Upper lobe of right lung (tissue), 1 donor: ENCODE data around the gene DGKH. TPM values are rescaled to one million over a fixed set of nuclear protein-coding genes. Genes with fewer than 3 reads are reported as not detected.

Source experiments
- ATAC-seq: fragments of 200-7000 bp; cut with Tn5 transposase; one replicate; pipeline ENCODE4 v1.9.1; 2020; ENCODE audit warnings: mild to moderate bottlenecking, moderate library complexity
- DNase-seq: peaks from one replicate; pipeline ENCODE4 v3.0.0-alpha.2; 2020
- H3K27ac ChIP-seq: fragments of 200-600 bp; one replicate; pipeline ENCODE4 v1.8.0; 2022
- H3K27me3 ChIP-seq: fragments of 200-600 bp; one replicate; pipeline ENCODE4 v1.8.0; 2022; ENCODE audit warnings: mild to moderate bottlenecking
- H3K36me3 ChIP-seq: fragments of 200-600 bp; one replicate; pipeline ENCODE4 v1.8.0; 2022
- H3K4me1 ChIP-seq: fragments of 200-600 bp; one replicate; pipeline ENCODE4 v1.8.0; 2022
- H3K4me3 ChIP-seq: fragments of 200-600 bp; one replicate; pipeline ENCODE4 v1.8.0; 2022; ENCODE audit warnings: mild to moderate bottlenecking
- H3K9me3 ChIP-seq: fragments of 200-600 bp; one replicate; pipeline ENCODE4 v1.8.0; 2022
- CTCF ChIP-seq: fragments of 200-600 bp; IDR thresholded peaks from one replicate; pipeline ENCODE4 v1.8.0; 2022; ENCODE audit warnings: antibody characterized with exemption
- intact Hi-C: fragments of 100-400 bp; cut with DNase I; formaldehyde crosslinking; loops from one replicate; pipeline ENCODE4 v1.11.0; 2022
- total RNA-seq: library from RNA; stranded (reverse); fragmentation: NEBNext Ultra II Directional; extraction: Animal tissue kit (Norgen Biotek cat#: 25700); gene quantifications from one replicate; pipeline ENCODE4 v1.2.1, GENCODE V29; 2021
- donor health status: DM: no; HTN: yes; CAD: no; lungs with severe emphysema.

DGKH gene
- total RNA-seq, 1 donor from 2014 or later = 21.3 TPM

GRCh38 chr13:42176294-42176693, 127.8 kb downstream of the DGKH start:
- intact Hi-C loops = no loop called here
- Histone ChIP-seq H3K9me3 (no peaks in the 10 kb centered on the region), H3K36me3 (peaks cover 42% of the 10 kb centered on the region), H3K4me1 (no peaks in the 10 kb centered on the region), H3K4me3 (no peak overlapping the region), H3K27me3 (no peaks in the 10 kb centered on the region), H3K27ac (no peak overlapping the region)
- DNase-seq (no peak), ATAC-seq (no peak)
- no peak for TF ChIP-seq CTCF

GRCh38 chr13:42177189-42177588, 128.7 kb downstream of the DGKH start:
- TF ChIP-seq CTCF = no peak
- H3K9me3 ChIP-seq = no peaks in the 10 kb centered on the region
- DNase-seq (no peak), ATAC-seq (no peak)
- H3K4me1 ChIP-seq = no peaks in the 10 kb centered on the region
- intact Hi-C loops = no loop called here
- no peak overlapping the region for H3K4me3 ChIP-seq
- peaks cover 42% of the 10 kb centered on the region for H3K36me3 ChIP-seq
- H3K27me3 ChIP-seq = no peaks in the 10 kb centered on the region
- H3K27ac ChIP-seq = no peak overlapping the region

GRCh38 chr13:42181381-42181953, 133.0 kb downstream of the DGKH start:
- Histone ChIP-seq H3K36me3 (peaks cover 27% of the 10 kb centered on the region), H3K9me3 (no peaks in the 10 kb centered on the region), H3K4me3 (no peak overlapping the region), H3K27me3 (no peaks in the 10 kb centered on the region), H3K4me1 (no peaks in the 10 kb centered on the region), H3K27ac (no peak overlapping the region)
- no peak for TF ChIP-seq CTCF
- DNase-seq (no peak), ATAC-seq (no peak)
- intact Hi-C loops = no loop called here

GRCh38 chr13:42189061-42189460, 140.6 kb downstream of the DGKH start:
- Histone ChIP-seq H3K4me3 (no peak overlapping the region), H3K9me3 (no peaks in the 10 kb centered on the region), H3K4me1 (no peaks in the 10 kb centered on the region), H3K27ac (no peak overlapping the region), H3K27me3 (no peaks in the 10 kb centered on the region), H3K36me3 (peaks cover 36% of the 10 kb centered on the region)
- no peak for ATAC-seq
- no peak for DNase-seq
- intact Hi-C loops = no loop called here
- TF ChIP-seq CTCF = no peak

- H3K9me3 ChIP-seq = no peaks in the 10 kb centered on the region
- H3K4me1 ChIP-seq = no peaks in the 10 kb centered on the region
- no peaks in the 10 kb centered on the region for H3K27me3 ChIP-seq
- no peak overlapping the region for H3K27ac ChIP-seq
- ATAC-seq = no peak
- DNase-seq = no peak
- TF ChIP-seq CTCF = no peak
- peaks cover 46% of the 10 kb centered on the region for H3K36me3 ChIP-seq
- no peak overlapping the region for H3K4me3 ChIP-seq
- intact Hi-C loops = no loop called here
Observed at GRCh38 chr13:42190529-42190928, 142.1 kb downstream of the DGKH start.
